Ishikawa (cell line): ENCODE measurements around the gene NCMAP.

ENCODE experiments used
- CEBPB ChIP-seq: IDR thresholded peaks from 2 replicates; pipeline ENCODE4 v1.6.1; 2012
- CREB1 ChIP-seq: IDR thresholded peaks from 2 replicates; pipeline ENCODE4 v1.6.1; 2012; ENCODE audit warnings: low read depth
- EGR1 ChIP-seq: IDR thresholded peaks from 2 replicates; pipeline ENCODE4 v1.6.1; 2012
- EP300 ChIP-seq: IDR thresholded peaks from 2 replicates; pipeline ENCODE4 v1.6.1; 2012; ENCODE audit warnings: borderline replicate concordance
- FOXM1 ChIP-seq: IDR thresholded peaks from 2 replicates; pipeline ENCODE4 v1.6.1; 2012; ENCODE audit warnings: low read depth, borderline replicate concordance
- MAX ChIP-seq: IDR thresholded peaks from 2 replicates; pipeline ENCODE4 v1.6.1; 2012
- NFIC ChIP-seq: IDR thresholded peaks from 2 replicates; pipeline ENCODE4 v1.6.1; 2012
- RAD21 ChIP-seq: IDR thresholded peaks from 2 replicates; pipeline ENCODE4 v1.6.1; 2012; ENCODE audit warnings: low read depth
- REST ChIP-seq: IDR thresholded peaks from 2 replicates; pipeline ENCODE4 v1.6.1; 2012; ENCODE audit warnings: low read depth, mild to moderate bottlenecking
- TAF1 ChIP-seq: IDR thresholded peaks from 2 replicates; pipeline ENCODE4 v1.6.1; 2012; ENCODE audit warnings: low read depth, mild to moderate bottlenecking
- TCF12 ChIP-seq: IDR thresholded peaks from 2 replicates; pipeline ENCODE4 v1.6.1; 2012; ENCODE audit warnings: low read depth
- TEAD4 ChIP-seq: IDR thresholded peaks from 2 replicates; pipeline ENCODE4 v1.6.1; 2012
- USF1 ChIP-seq: IDR thresholded peaks from 2 replicates; pipeline ENCODE4 v1.6.1; 2012
- YY1 ChIP-seq: IDR thresholded peaks from 2 replicates; pipeline ENCODE4 v1.6.1; 2012; ENCODE audit warnings: low read depth
- ZBTB7A ChIP-seq: IDR thresholded peaks from 2 replicates; pipeline ENCODE4 v1.6.1; 2012; ENCODE audit warnings: low read depth

NCMAP gene

GRCh38 chr1:24570265-24571125, 14.6 kb downstream of the NCMAP start:
- no peak for TF ChIP-seq RAD21
- no peak for TF ChIP-seq USF1
- 0 out of 2 replicates have a peak, but pooled peaks have one; percentile 34 for TF ChIP-seq TCF12
- no peak for TF ChIP-seq NFIC
- TF ChIP-seq EP300: no peak
- TF ChIP-seq FOXM1: no peak

- TF ChIP-seq REST: no peak
- no peak for TF ChIP-seq TCF12
- no peak for TF ChIP-seq MAX
- no peak for TF ChIP-seq EP300
- TF ChIP-seq ZBTB7A: no peak
- TF ChIP-seq CREB1: no peak
- no peak for TF ChIP-seq RAD21
- TF ChIP-seq TEAD4: no peak
- no peak for TF ChIP-seq FOXM1
- TF ChIP-seq YY1: no peak
- TF ChIP-seq EGR1: no peak
- TF ChIP-seq NFIC: no peak
- TF ChIP-seq CEBPB: no peak
- no peak for TF ChIP-seq USF1
- TF ChIP-seq TAF1: no peak
Measured at GRCh38 chr1:24572301-24572700, 16.4 kb downstream of the NCMAP start.

- TF ChIP-seq MAX (no peak), CREB1 (no peak), EGR1 (no peak), FOXM1 (no peak), ZBTB7A (no peak), YY1 (no peak), TAF1 (no peak), RAD21 (no peak), NFIC (no peak)
Measured at GRCh38 chr1:24575905-24576587, 20.2 kb downstream of the NCMAP start.

- TF ChIP-seq CREB1: no peak
Measured at GRCh38 chr1:24578846-24579245, 23.0 kb downstream of the NCMAP start.

- TF ChIP-seq EP300 (no peak), ZBTB7A (no peak), EGR1 (no peak), TEAD4 (no peak), FOXM1 (no peak), MAX (no peak), RAD21 (no peak), TCF12 (no peak), CREB1 (no peak), CEBPB (no peak), YY1 (no peak), NFIC (no peak), USF1 (no peak), REST (no peak), TAF1 (no peak)
Measured at GRCh38 chr1:24580756-24581155, 24.9 kb downstream of the NCMAP start.
